Kidney epithelial cell (primary cell): ENCODE data around the gene MACROD2. TPM values are rescaled to one million over a fixed set of nuclear protein-coding genes. Genes with fewer than 3 reads are reported as not detected.
A peak's percentile ranks its signal among the peaks of the same experiment; 100 is the strongest.

Experiments
- DNase-seq: peaks from one replicate; pipeline ENCODE4 v3.0.0-alpha.2; 2010; ENCODE audit warnings: low read depth
- H3K27me3 ChIP-seq: 2 replicates; pipeline ENCODE4 v1.6.0; 2011; ENCODE audit warnings: low read length; ENCODE audit not compliant: control insufficient read depth, insufficient read depth
- H3K36me3 ChIP-seq: 2 replicates; pipeline ENCODE4 v1.5.1; 2011; ENCODE audit warnings: low read length; ENCODE audit not compliant: control insufficient read depth, insufficient read depth
- H3K4me3 ChIP-seq: 2 replicates; pipeline ENCODE4 v1.5.1; 2011; ENCODE audit warnings: low read depth, mild to moderate bottlenecking, control low read depth, low read length
- total RNA-seq: library from RNA; depleted of rRNA; stranded (reverse); fragments of >200 nt; gene quantifications from 2 replicates; pipeline ENCODE4 v1.2.3, GENCODE V29; 2015
- TF ChIP-seq, protein P1 (sequence below): IDR thresholded peaks from 2 replicates; pipeline ENCODE4 v1.5.1; 2011; ENCODE audit warnings: mild to moderate bottlenecking, moderate library complexity, low read length, control low read depth, inconsistent platforms; ENCODE audit not compliant: insufficient read depth, poor library complexity, severe bottlenecking

The MACROD2 gene
- total RNA-seq, 1 donor from 2014 or later, result 0.79 TPM

DNA sequence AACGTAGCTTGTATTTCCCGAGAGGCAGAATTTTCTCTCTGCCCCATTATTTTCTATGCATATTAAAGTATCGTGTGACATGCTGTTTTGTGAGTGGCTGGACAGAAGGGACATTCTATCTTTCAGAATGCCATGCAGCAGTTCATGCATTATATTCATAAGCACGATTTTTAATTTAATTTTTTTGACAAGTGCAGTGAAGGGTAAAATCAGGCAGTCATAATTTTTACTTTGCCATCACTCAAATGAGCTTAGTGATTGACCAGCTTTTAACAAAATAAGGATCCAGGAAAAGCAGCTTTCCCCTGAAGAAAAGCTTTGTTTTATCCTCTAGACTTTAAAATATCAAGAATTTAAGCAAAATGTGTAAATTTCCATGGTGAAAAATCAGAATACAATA lies 1904.7 kb downstream of the MACROD2 start:
- no peaks in the 10 kb centered on the region for H3K27me3 ChIP-seq
- H3K4me3 ChIP-seq, result no peak overlapping the region
- no peak for DNase-seq
- H3K36me3 ChIP-seq, result no peaks in the 10 kb centered on the region
- TF ChIP-seq, protein P1, sequence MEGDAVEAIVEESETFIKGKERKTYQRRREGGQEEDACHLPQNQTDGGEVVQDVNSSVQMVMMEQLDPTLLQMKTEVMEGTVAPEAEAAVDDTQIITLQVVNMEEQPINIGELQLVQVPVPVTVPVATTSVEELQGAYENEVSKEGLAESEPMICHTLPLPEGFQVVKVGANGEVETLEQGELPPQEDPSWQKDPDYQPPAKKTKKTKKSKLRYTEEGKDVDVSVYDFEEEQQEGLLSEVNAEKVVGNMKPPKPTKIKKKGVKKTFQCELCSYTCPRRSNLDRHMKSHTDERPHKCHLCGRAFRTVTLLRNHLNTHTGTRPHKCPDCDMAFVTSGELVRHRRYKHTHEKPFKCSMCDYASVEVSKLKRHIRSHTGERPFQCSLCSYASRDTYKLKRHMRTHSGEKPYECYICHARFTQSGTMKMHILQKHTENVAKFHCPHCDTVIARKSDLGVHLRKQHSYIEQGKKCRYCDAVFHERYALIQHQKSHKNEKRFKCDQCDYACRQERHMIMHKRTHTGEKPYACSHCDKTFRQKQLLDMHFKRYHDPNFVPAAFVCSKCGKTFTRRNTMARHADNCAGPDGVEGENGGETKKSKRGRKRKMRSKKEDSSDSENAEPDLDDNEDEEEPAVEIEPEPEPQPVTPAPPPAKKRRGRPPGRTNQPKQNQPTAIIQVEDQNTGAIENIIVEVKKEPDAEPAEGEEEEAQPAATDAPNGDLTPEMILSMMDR, result no peak

DNA sequence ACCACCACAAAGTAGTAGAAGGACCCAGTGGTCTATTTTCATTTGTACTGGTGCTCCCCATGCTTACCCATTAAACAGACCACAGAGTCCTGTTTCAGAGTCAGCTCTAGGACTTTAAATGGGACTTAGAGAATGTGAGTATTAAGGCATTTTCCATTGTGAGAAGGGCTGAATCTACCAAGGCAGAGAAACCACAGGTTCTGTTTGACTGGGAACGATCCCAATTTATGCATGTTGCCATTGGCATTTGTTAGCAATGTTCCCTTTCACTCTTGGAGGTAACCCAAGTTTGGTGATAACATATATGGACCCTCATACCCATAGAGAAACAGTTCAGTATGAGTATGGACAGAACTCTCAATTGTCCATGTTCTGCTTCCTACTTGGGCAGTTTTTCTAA lies 1905.1 kb downstream of the MACROD2 start:
- Histone ChIP-seq H3K36me3 (no peaks in the 10 kb centered on the region), H3K4me3 (no peak overlapping the region), H3K27me3 (no peaks in the 10 kb centered on the region)
- DNase-seq, result no peak
- TF ChIP-seq, protein P1, result no peak

DNA sequence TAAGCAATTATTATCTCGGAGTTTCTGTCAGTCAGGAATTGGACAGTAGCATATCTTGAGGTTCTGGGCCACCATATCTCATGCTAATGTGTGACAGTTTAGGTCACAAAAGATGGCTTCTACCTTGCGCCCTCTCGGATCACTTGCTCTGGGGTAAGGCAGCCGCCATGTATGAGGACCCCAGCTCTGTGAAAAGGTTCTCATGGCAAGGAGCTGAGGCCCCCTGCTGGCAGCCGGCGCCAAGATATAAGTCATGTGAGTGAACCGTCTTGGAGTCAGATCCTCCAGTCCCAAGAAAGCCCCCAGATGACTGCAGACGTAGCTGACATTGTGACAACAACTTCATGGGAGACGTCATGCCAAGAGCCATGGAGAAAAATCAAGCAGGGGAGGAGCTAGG lies 1907.2 kb downstream of the MACROD2 start:
- no peaks in the 10 kb centered on the region for H3K36me3 ChIP-seq
- no peaks in the 10 kb centered on the region for H3K27me3 ChIP-seq
- DNase-seq, result no peak
- TF ChIP-seq, protein P1, result peak; percentile 15
- no peak overlapping the region for H3K4me3 ChIP-seq

DNA sequence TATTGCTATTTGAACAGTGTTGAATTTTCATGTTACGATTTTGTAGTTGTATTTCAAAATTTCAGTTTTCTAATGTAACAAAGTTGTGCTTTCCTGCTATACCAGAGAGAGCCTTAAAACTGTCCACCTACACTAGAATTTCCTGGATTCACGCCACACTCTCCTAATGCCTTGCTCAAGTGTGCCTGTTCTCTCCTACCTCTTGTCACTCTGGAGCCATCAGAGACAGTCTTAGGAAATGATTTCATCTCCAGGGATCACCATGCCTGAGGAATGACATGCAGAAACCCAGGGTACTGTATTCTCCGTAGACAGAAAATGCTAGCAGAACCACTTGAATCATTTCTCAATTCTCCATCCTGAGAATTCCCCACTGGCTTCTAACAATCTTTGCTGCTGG lies 1910.3 kb downstream of the MACROD2 start:
- Histone ChIP-seq H3K27me3 (no peaks in the 10 kb centered on the region), H3K36me3 (no peaks in the 10 kb centered on the region), H3K4me3 (no peak overlapping the region)
- no peak for DNase-seq
- TF ChIP-seq, protein P1, result no peak

DNA sequence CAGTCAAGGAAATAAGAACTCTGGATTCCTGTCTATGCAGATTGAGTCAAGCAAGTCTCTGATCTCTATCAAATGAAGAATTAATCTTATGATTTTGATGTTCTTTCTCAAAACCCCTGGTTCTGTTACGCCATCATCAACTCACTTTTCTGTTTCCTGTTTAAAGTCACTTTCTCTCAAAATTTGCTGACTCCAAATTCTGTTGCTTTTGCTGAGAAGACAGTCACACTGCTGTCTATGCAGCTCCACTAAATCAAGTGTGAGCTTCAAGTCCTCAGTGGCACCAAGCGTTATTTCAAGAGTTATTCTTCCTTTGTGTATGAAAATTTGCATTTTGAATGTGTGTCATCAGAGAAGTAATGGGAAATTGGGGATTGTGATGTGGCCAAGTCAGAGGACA lies 1914.7 kb downstream of the MACROD2 start:
- TF ChIP-seq, protein P1, result no peak
- DNase-seq, result no peak
- H3K27me3 ChIP-seq, result no peaks in the 10 kb centered on the region
- no peak overlapping the region for H3K4me3 ChIP-seq
- H3K36me3 ChIP-seq, result no peaks in the 10 kb centered on the region

DNA sequence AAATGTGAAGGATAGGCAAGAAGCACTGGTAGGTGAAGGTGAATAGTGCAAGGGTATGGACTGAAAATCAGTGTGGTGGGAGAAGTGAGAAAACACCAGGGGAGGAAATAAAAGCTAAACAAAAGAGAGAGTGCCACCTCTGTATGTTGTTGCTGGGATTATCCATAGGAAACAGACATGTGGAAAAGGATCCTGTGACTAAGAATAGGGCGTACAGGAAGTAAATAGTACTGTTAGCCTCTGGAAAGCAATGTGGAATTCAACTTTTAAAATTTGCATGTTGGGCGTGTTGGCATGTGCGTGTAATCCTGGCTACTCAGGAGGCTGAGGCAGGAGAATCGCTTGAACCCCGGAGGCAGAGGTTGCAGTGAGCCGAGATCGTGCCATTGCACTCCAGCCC lies 1916.3 kb downstream of the MACROD2 start:
- Histone ChIP-seq H3K36me3 (no peaks in the 10 kb centered on the region), H3K27me3 (no peaks in the 10 kb centered on the region)
- TF ChIP-seq, protein P1, result no peak

More for the DNA sequence above, 1916.3 kb downstream of the MACROD2 start:
- DNase-seq, result no peak
- H3K4me3 ChIP-seq, result no peak overlapping the region
